NB4 (cell line): ENCODE results near the gene BAZ1A.

Experiments used
- POLR2A ChIP-seq: IDR thresholded peaks from 2 replicates; pipeline ENCODE4 v1.6.1; 2011; ENCODE audit warnings: mild to moderate bottlenecking; ENCODE audit not compliant: insufficient read length; ENCODE audit errors: extremely low read depth
- TF ChIP-seq, protein P1 (sequence below): IDR thresholded peaks from one replicate; pipeline ENCODE4 v1.5.1; 2012; ENCODE audit warnings: low read depth, low read length

DNA sequence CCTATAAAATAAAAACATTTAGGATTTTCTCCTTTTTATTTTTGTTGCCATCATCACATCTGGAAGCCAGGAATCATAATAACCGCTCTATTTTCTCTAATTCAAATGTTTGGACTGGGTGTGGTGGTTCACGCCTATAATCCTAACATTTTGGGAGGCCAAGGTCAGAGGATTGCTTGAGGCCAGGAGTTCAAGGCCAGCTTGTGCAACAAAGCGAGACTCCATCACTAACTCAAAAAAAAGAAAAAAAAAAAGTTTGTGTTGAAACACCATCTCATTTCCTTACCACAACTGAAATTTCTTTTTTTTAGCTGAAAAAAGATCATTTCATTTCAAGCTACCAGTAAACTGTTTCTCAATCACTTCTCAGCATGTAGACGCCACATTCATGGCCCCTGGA lies 8.8 kb upstream of the BAZ1A start:
- TF ChIP-seq, protein P1, sequence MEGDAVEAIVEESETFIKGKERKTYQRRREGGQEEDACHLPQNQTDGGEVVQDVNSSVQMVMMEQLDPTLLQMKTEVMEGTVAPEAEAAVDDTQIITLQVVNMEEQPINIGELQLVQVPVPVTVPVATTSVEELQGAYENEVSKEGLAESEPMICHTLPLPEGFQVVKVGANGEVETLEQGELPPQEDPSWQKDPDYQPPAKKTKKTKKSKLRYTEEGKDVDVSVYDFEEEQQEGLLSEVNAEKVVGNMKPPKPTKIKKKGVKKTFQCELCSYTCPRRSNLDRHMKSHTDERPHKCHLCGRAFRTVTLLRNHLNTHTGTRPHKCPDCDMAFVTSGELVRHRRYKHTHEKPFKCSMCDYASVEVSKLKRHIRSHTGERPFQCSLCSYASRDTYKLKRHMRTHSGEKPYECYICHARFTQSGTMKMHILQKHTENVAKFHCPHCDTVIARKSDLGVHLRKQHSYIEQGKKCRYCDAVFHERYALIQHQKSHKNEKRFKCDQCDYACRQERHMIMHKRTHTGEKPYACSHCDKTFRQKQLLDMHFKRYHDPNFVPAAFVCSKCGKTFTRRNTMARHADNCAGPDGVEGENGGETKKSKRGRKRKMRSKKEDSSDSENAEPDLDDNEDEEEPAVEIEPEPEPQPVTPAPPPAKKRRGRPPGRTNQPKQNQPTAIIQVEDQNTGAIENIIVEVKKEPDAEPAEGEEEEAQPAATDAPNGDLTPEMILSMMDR, result no peak
- TF ChIP-seq POLR2A, result no peak
